Dedifferentiated amniotic fluid mesenchymal stem cell (primary cell): ENCODE measurements around the gene MROH8.
"Not testable (repeated sequence)": the region's sequence is repeated elsewhere in the genome, so short reads cannot be mapped to it uniquely, and the experiment has no call there.

Source experiments
- DNase-seq: peaks from one replicate; pipeline ENCODE4 v3.0.0-alpha.2; 2016; ENCODE audit errors: extremely low spot score

The MROH8 gene

GRCh38 chr20:37090407-37090806 lies 88.9 kb downstream of the MROH8 start:
- DNase-seq, result no peak

GRCh38 chr20:37081717-37082289 lies 97.5 kb downstream of the MROH8 start:
- DNase-seq, result no peak

- DNase-seq, result no peak
These were observed 102.3 kb downstream of the MROH8 start for GRCh38 chr20:37077009-37077408.

GRCh38 chr20:37075932-37076685 lies 103.2 kb downstream of the MROH8 start:
- DNase-seq, result no peak

GRCh38 chr20:37072293-37073196 lies 106.8 kb downstream of the MROH8 start:
- DNase-seq, result no peak

GRCh38 chr20:37071481-37071911 lies 107.9 kb downstream of the MROH8 start:
- peak; percentile 45 for DNase-seq

GRCh38 chr20:37069563-37069962 lies 109.8 kb downstream of the MROH8 start:
- not testable (repeated sequence) for DNase-seq

- no peak for DNase-seq
These were observed 113.2 kb downstream of the MROH8 start for GRCh38 chr20:37066168-37066567.

- no peak for DNase-seq
These were observed 124.1 kb downstream of the MROH8 start for GRCh38 chr20:37055276-37055675.

GRCh38 chr20:37053230-37053950 lies 126.0 kb downstream of the MROH8 start:
- no peak for DNase-seq
